Fibroblast of pulmonary artery (primary cell): Measurements from ENCODE around the gene SESTD1.

Source experiments
- DNase-seq: peaks from one replicate; pipeline ENCODE4 v3.0.0-alpha.2; 2010; ENCODE audit warnings: low read depth
- H3K4me3 ChIP-seq: replicated peaks from 2 replicates; pipeline ENCODE4 v1.5.1; 2011; ENCODE audit warnings: low read depth, mild to moderate bottlenecking, control low read depth, low read length, moderate library complexity
- TF ChIP-seq, protein P1 (sequence below): IDR thresholded peaks from 2 replicates; pipeline ENCODE4 v1.5.1; 2011; ENCODE audit warnings: mild to moderate bottlenecking, control low read depth, low read length, inconsistent platforms; ENCODE audit errors: missing control alignments

SESTD1 gene

DNA sequence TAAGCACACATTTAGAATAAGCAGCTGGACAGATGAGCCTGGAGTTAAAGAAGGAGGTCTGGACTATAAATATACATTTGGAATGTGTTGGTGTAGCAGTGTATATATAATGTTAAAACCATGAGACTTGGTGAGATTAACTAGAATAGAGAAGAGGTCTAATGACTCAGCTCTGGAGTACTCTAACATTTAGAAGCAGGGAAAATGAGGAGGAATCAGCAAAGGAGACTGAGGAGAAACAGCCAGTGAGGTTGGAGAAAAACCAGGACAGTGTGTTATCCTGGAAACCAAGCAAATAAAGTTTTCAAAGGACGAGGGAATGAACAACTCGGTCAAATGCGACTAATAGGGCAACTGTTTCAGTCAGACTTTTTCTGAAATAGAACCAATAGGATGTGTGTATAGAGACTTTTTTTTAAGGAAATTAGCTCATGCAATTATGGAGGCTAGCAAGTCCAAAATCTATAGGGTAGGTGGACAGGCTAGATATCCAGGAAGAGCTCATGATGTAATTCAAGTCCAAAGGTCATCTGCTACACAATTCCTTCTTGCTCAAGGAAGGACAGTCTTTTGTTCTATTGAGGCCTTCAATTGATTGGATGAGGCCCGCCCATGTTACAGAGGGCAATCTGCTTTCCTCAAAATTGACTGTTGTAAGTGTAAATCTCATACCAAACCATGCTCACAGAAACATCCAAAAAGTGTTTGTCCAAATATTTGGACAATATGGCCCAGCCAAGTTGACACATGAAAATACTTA is 10.8 kb upstream of the SESTD1 start:
- TF ChIP-seq, protein P1, sequence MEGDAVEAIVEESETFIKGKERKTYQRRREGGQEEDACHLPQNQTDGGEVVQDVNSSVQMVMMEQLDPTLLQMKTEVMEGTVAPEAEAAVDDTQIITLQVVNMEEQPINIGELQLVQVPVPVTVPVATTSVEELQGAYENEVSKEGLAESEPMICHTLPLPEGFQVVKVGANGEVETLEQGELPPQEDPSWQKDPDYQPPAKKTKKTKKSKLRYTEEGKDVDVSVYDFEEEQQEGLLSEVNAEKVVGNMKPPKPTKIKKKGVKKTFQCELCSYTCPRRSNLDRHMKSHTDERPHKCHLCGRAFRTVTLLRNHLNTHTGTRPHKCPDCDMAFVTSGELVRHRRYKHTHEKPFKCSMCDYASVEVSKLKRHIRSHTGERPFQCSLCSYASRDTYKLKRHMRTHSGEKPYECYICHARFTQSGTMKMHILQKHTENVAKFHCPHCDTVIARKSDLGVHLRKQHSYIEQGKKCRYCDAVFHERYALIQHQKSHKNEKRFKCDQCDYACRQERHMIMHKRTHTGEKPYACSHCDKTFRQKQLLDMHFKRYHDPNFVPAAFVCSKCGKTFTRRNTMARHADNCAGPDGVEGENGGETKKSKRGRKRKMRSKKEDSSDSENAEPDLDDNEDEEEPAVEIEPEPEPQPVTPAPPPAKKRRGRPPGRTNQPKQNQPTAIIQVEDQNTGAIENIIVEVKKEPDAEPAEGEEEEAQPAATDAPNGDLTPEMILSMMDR = no peak
- no peak for DNase-seq

DNA sequence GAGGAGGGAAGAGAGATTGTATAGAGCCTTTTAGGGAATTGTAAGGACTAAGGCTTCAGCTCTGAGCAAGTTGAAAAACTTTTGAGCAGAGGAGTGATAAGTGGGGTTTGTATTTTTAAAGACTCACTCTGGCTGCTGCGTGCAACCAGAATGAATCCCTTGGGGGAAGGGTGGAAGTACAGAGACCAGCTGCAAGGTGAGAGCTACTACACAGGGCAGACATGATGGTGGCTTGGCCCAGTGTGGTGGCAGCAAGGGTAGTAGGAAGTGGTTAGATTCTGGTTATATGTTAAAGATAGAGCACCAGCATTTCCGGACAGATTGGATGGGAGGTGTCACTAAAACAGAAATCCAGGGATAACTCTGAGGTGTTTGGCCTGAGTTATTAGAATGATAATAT is 10.1 kb upstream of the SESTD1 start:
- TF ChIP-seq, protein P1 = no peak
- DNase-seq = no peak
- H3K4me3 ChIP-seq = no peak overlapping the region

More for the DNA sequence above, 10.8 kb upstream of the SESTD1 start:
- no peak overlapping the region for H3K4me3 ChIP-seq

DNA sequence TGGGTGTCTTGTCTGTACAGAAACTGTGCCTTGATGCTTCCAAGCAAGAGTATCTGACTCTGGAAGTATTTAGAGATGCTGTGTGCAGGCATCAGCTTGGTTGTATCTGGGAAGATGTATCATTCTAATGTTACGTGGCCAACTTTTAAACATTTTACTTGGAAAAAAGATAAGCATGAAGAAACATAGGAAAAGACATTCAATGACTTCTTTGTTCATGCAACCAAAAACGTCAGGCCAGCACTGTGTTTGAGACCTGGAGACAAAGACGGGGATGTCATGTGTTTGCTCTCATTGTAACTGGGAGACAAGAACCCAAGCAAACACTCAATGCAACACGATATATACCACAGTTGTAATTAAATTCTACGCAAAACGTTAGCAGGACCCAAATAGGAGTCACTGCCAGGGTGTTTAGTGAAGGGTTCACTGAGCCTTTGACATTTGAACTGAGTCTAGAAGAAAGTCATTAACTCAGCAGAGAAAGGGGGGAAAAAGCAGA is 8.9 kb upstream of the SESTD1 start:
- peak; percentile 46 for DNase-seq
- TF ChIP-seq, protein P1 = no peak
- no peak overlapping the region for H3K4me3 ChIP-seq

DNA sequence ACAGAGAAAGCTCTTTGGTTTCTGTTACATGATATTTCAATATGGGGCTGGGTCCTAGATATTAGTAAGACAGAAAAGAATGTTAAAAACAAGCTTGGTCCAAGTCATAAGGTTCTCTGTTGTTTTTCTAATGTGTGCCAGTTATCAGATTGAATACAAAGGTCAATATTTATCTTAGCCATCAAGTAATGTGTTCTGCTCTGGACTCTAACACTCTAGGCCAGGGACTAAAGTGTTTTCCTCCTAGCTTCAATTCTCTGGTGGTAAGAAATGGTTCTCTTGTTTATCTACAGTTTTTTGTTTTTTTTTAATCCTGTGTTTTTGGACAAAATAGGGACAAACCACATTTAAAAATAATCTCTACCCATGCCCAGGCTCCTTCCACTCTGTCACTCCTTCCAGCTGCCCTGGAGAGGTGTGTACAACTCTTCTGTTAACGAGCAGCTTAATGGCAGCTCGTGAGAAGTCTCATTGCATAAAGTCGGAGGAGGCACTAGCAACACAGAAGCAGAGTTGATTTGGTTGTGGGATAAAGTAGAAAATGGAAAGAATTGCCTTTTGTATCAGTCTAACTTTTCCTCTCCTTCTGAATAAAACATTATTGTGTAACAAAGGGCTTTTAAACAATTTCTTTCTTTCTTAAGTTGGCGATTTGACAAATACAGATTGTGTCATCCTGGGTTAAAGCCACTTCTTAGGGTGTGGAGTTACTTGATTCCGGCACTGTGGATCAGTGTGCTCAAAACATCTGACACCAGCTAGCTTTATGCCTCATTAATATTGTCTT is 8.0 kb upstream of the SESTD1 start:
- TF ChIP-seq, protein P1 = no peak
- DNase-seq = peak; percentile 94
- H3K4me3 ChIP-seq = peak overlapping the region; percentile 21

DNA sequence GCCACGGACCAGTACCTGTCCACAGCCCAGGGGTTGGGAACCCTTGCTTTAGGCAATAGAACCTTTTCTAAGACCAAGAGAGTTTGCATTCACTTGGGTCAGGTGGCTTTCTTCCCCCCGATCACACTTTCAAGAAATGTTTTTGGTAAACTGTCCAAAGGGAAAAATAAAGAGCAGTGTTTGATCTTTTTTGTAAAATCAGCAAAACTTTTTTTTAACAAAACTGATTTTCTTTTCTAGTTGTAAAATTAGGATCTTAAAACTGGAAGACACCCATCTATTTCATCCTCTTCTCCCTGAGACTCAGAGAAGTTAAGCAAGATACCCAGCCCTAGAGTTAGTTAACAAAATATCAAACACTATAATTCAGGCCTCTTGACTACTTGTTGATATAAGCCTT is 6.1 kb upstream of the SESTD1 start:
- no peak for DNase-seq
- TF ChIP-seq, protein P1 = no peak
- H3K4me3 ChIP-seq = no peak overlapping the region

DNA sequence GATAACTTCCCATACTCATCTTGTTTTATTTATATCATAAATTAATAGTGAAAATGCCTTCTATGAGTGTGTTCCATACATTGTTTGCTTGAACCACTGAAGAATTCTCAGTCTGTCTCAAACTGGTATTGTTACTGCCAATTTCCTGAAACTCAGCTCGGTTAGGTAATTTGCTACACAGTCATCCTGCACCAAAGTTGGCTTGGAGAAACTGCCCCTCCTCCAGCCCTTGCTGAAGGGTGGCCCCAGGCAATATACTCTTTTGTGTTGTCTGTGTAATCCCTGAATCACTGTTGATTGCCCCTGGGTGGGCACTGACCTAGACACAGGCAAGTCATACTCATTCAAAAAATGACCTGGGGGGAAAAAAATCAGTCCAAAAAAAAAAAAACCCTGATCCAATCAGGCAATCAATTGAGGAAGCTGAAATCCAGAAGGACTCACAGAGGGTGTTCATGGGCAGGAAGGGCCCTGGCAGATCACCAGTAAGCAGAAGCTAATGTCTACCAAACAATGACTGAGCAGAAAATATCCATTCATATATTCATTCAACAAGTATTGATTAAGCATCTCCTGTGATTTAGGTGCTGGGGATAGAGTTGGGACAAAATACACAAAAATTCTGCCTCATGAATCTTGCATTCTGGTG is 3.8 kb upstream of the SESTD1 start:
- TF ChIP-seq, protein P1 = no peak
- no peak overlapping the region for H3K4me3 ChIP-seq
- DNase-seq = peak; percentile 70
